Inflammatory macrophage treated with lipopolysaccharide for 1 hour (primary cell): ENCODE data around the gene BIRC6.
A peak's percentile ranks its signal among the peaks of the same experiment; 100 is the strongest.
"Not testable (repeated sequence)": the region's sequence is repeated elsewhere in the genome, so short reads cannot be mapped to it uniquely, and the experiment has no call there.

Source experiments
- DNase-seq, 2 donors: peaks; one replicate each; pipeline ENCODE4 v3.0.0-alpha.2; 2020 to 2022

BIRC6 gene, protein sequence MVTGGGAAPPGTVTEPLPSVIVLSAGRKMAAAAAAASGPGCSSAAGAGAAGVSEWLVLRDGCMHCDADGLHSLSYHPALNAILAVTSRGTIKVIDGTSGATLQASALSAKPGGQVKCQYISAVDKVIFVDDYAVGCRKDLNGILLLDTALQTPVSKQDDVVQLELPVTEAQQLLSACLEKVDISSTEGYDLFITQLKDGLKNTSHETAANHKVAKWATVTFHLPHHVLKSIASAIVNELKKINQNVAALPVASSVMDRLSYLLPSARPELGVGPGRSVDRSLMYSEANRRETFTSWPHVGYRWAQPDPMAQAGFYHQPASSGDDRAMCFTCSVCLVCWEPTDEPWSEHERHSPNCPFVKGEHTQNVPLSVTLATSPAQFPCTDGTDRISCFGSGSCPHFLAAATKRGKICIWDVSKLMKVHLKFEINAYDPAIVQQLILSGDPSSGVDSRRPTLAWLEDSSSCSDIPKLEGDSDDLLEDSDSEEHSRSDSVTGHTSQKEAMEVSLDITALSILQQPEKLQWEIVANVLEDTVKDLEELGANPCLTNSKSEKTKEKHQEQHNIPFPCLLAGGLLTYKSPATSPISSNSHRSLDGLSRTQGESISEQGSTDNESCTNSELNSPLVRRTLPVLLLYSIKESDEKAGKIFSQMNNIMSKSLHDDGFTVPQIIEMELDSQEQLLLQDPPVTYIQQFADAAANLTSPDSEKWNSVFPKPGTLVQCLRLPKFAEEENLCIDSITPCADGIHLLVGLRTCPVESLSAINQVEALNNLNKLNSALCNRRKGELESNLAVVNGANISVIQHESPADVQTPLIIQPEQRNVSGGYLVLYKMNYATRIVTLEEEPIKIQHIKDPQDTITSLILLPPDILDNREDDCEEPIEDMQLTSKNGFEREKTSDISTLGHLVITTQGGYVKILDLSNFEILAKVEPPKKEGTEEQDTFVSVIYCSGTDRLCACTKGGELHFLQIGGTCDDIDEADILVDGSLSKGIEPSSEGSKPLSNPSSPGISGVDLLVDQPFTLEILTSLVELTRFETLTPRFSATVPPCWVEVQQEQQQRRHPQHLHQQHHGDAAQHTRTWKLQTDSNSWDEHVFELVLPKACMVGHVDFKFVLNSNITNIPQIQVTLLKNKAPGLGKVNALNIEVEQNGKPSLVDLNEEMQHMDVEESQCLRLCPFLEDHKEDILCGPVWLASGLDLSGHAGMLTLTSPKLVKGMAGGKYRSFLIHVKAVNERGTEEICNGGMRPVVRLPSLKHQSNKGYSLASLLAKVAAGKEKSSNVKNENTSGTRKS (N-terminal part only)

DNA sequence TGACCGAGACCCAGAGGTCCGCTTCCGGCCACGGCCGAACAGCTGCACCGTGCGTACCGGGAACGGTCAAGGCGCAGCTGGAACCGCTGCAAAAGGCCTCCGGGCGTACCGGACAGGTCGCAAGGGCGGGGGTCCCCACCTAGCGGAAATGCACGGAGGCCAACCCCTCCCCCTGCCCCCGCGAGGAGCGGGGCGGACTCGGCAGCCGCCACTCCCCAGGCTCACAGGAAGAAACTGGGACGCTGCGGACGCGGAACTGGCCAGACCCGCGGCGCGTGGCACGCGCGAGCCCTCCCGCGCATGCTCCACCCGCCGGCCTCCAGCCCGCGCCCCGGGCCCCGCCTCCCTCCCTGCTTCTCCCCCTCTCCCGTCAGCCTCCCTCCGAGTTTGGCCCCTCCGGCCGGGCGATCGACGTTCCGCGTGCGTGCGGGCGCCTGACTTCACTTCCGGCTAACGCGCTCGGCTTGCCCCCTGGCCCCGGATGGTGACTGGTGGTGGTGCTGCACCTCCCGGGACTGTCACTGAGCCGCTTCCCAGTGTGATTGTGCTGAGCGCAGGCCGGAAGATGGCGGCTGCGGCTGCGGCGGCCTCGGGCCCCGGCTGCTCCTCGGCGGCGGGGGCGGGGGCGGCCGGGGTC lies at the start of gene BIRC6:
BIRC6 (plus strand) TSS at position 343 of the 637 bp plus-strand sequence; CDS start at position 482, 139 bp downstream.
- peak; percentile 96 to 97 for DNase-seq

DNA sequence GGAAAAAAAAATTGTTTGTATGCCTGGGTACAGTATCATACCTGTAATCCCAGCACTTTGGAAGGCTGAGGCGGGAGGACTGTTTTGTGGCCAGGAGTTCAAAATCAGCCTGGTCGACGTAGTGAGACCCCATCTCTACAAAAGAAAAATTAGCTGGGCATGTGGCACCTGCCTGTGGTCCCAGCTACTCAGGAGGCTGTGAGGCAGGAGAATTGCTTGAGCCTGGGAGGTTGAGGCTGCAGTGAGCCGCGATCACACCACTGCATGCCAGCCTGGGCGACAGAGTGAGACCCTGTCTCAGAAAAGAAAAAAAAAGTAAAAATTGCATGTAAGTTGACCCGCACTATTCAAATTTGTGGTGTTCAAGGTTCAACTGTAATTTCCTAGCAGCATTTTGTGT lies 46.2 kb upstream of the BIRC6 start:
- DNase-seq, result no peak

DNA sequence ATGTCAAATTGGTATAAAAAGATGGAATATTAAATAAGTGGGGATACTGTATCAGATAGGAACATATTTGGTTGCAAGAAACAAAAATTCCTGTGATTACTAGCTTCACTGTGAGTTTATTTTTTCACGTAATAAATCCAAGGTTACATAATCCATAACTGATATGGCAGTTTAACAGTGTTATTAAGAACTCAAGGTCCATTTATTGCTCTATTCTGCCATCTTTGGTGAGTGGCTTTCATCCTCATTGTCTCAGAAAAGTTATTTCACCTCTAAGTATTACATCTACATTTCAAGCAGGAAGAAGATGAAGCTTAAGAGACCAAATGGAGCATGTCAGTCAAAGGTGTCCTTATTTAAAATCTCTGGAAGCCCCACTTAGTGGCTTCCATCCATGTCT lies 41.9 kb upstream of the BIRC6 start:
- DNase-seq, result no peak

DNA sequence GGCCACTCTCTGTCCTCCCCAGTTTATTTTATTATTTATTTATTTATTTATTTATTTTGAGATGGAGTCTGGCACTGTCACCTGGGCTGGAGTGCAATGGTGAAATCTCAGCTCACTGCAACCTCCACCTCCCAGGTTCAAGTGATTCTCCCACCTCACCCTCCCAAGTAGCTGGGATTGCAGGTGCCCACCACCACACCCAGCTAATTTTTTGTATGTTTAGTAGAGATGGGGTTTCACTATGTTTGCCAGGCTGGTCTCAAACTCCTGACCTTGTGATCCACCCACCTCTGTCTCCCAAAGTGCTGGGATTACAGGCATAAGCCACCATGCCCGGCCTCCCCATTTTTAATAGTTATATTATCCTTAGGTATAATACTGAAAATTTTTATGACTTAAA lies 28.1 kb upstream of the BIRC6 start:
- DNase-seq, result not testable (repeated sequence)

DNA sequence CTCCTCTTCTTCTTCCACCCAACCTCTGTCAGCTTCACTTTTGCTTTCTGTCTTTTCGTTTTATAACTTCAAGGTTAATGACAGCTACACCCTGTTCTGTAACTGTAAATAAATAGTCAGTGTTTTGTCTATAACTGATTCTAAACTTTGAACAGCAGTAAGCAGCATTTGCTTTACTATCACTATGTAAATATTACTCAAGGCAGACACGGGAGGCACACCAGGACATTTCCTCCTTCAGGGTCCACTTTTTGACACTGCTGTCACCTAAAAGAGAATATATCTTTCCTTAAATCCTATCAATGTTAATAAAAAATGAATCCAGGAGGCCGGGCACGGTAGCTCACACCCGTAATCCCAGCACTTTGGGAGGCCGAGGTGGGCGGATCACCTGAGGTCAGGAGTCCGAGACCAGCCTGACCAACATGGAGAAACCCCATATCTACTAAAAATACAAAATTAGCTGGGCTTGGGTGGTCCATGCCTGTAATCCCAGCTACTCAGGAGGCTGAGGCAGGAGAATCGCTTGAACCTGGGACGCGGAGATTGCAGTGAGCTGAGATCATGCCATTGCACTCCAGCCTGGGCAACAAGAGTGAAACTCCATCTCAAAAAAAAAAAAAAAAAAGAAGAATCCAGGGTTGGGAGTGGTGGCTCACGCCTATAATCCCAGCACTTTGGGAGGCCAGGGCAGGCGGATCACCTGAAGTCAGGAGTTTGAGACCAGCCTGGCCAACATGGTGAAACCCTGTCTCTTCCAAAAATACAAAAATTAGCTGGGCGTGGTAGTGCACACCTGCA lies 27.4 kb upstream of the BIRC6 start:
- not testable (repeated sequence) for DNase-seq

DNA sequence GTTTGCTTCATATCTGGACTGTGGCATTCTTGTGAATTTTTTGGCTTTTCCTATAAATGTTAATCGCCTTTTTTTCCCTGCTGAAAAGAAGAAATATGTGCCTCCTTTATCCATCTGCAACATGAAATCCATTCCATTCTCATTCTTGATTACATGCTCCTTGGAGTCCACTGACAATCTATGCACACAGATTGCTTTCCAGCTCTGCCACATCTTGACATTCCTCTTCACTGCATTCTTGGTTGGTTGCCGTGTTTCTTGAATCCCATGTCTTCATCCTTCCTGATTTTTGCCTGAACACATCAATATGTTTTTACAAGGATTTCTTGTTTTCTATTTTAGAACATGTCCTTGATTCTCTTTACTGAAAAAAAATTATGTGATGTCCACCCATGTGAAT lies 26.7 kb upstream of the BIRC6 start:
- no peak for DNase-seq

DNA sequence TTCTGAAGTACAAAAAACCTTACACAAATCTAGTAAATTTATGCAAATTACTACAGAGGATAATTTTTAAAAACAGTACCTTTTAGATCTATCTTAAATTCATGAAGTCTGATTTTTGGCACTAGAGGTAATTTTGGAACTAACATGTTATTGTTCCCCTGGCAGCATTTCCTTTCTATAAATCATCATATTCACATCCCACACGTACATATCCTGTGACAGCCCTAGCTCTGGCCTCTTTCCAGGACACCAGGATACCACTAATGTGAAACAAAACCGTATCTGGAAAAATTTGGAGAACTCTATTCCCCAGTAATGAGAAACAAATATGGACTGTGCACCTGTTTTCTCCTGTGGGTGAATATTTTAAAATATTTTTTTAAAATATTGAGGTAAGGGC lies 14.0 kb upstream of the BIRC6 start:
- DNase-seq, result no peak

DNA sequence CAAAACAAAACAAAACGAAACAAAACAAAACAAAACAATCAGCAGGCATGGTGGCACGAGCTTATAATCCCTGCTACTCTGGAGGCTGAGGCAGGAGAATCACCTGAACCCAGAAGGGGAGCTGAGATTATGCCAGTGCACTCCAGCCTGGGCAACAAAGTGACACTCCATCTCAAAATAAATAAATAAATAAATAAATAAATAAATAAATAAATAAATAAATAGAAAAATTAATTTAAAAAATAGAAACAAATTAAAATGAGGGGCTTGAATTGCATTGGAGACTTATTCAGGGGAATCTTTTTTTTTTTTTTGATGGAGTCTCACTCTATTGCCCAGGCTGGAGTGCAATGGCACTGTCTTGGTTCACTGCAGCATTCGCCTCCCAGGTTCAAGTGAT lies 6.0 kb upstream of the BIRC6 start:
- DNase-seq, result not testable (repeated sequence)

DNA sequence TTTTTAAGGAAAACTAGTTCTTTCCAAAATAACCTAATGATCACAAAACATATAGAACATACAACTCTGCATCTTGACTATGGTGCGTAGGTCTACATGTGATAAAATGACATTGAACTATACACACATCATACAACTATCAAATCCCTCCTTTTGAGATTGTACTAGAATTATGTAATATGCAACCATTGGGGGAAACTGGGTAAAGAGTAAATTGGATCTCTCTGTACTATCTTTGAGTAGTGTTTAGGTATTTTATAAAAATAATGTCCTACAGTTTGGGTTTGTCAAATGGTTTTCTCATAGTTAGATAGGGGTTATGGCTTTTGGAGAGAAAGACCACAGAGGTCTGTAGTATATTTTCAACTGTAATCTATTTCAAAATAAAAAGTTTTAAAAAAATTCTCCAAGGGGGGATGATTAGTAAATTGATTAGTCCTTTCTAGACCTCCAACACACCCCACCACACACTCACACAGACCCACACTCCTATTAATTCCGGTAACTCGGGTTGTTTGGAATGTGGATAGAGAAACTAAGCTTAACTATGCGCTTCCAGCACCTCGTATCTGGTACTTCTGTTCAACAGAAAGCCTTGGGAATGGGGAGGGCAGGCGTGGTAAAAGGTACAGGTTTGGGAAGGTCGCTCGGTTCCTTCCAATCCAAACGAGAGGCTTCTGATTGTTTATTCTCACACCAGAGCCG lies 695 bp upstream of the BIRC6 start:
- DNase-seq, result no peak

DNA sequence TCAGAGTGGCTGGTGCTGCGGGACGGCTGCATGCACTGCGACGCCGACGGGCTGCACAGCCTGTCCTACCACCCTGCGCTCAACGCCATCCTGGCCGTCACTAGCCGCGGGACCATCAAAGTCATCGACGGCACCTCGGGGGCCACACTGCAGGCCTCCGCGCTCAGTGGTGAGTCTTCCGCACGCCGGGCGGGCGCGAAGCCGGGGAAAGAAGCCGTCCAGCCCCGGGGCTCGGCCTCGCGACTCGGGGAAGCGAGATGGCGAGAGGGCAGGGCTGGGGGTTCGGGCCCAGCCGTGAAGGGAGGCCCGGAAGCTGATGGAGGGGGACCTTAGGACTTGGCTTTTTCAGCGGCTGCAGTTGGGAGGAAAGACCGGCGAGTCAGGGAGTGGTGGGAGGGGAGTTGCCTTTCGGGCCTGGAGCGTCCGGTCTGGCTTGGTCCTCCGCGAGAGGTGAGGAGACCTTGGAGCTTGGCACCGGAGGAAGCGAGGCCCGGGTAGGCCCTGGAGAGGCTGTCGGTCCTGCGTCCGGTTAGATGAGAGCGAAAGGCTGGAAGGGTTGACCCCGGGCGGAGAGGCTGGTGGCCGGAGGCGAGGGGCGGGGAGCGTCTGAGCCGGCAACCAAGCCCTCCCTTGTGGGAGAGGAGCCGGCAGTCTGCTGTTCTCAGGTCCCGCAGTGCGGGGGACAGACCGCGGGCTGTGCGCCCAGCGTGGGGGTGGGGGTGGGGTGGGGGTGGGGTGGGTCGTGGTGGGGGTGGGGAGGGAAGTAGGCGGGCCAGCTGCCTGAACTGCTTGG lies 691 bp downstream of the BIRC6 start:
- DNase-seq, result peak; percentile 21 to 25

DNA sequence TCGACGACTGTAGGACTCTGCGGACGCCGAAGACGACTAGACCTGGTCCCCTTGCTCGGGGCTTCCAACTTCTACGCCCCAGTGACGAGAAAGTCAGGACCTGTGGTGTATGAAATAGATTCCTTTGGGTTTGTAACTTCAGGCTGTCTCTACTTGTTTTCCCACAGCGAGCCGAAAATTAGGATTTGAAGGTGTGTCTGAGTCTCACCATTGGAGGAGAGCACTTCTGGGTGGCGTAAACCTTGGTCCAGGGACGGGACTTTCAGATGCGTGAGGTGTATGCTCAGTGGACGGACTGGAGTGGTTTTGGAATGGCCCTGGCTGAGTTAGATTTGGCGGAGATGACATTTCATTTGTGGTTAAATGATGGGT lies 1.3 kb downstream of the BIRC6 start:
- no peak for DNase-seq

DNA sequence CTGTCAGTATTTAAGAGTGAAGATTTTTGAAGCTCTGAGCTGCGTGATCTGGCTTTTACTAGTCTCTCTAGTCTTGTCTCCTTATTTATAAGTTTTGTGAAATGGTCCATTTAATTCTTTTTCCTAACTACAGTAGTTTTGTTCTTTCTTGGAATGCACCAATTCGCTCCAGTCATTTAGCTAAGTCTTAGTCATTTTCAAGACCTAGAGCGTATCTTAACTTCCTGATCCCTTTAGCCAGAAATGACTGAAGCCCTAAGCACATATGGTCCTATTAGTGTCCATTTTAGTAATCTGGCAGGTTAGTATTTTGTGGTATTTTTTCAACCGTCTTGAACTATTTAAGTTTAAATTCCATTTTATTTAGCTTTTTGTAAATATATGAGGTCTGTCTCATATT lies 3.6 kb downstream of the BIRC6 start:
- no peak for DNase-seq

DNA sequence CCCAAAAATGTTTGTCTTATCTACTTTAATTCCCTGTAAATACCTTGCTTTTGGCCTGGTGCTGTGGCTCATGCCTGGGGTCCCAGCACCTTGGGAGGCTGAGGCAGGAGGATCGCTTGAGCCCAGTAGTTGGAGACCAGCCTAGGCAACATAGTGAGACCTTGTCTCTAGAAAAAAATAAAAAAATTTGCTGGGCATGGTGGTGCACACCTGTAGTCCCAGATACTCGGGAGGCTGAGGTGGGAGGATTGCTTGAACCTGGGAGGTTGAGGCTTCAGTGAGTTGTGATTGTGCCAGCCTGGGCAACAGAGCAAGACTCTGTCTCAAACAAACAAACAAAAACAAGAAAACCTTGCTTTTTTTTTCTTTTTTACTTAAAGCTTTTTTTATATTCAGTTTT lies 6.2 kb downstream of the BIRC6 start:
- DNase-seq, result not testable (repeated sequence)

DNA sequence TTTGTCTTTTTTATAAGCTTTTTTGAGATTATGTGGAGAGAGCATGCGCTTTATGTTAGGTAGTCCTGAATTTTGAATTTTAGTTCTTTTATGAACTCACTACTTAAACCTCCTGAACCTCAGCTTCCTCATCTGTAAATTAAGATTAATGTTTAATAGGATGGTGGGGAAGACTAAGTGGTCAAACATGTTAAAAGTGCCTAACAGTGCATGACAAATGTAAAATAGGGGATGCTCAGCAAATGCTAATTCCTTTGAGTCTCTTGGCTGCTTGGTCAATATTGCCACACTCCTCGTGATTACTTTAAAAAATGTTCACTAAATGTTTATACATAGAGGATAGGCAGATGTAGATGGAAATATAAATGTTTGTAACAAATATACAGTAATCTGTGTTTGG lies 6.8 kb downstream of the BIRC6 start:
- no peak for DNase-seq

DNA sequence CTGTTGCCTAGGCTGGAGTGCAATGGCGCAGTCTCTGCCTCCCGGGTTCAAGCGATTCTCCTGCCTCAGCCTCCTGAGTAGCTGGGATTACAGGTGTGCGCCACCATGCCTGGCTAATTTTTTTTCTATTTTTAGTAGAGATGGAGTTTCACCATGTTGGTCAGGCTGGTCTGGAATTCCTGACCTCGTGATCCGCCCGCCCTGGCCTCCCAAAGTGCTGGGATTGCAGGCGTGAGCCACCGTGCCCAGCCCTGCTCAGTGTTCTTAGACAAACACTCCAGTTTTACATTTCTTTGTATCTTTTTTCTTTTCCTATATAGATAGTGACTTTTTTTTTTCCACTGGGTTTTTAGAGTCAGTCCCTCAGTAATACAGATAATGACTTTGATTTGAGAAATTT lies 7.5 kb downstream of the BIRC6 start:
- not testable (repeated sequence) for DNase-seq

DNA sequence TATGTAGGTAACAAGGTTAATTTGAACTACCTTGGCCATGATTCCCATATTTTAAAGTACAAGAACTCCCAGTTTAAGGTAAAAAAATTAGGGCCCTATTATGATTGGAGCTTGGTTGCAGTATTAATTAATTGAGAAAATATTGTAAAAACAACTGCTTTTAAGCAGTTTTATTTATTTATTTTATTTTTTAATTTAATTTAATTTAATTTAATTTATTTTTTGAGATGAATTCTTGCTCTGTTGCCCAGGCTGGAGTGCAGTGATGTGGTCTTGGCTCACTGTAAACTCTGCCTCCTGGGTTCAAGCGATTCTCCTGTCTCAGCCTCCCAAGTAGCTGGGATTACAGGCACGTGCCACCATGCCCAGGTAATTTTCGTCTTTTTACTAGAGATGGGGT lies 8.9 kb downstream of the BIRC6 start:
- not testable (repeated sequence) for DNase-seq

DNA sequence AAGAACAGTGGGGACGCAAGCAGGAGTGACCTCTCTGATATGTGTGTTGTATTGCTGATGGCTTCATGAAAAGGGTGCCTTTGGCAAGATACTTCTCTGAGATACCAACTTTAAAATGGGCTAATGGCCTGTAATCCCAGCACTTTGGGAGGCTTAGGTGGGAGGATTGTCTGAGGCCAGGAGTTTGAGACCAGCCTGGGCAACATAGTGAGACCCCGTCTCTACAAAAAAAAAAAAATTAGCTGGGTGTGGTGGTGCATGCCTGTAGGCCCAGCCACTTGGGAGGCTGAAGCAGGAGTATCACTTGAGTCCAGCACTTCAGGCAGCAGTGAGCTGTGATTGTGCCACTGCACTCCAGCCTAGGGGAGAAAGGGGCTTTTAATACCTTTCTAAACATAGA lies 9.8 kb downstream of the BIRC6 start:
- DNase-seq, result no peak

DNA sequence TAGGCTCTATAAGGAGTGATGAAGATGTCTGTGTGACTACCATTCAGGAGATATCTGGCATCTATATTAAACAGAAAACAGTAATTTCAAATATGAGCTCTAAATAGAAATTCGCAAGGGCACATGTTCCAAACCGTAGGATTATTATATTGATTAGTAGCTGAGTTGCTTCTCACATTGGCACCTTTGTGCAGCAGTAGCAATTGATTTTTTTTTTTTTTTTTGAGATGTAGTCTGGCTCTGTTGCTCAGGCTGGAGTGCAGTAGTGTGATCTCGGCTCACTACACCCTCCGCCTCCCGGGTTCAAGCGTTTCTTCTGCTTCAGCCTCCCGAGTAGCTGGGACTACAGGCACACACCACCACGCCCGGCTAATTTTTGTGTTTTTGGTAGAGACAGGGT lies 12.4 kb downstream of the BIRC6 start:
- no peak for DNase-seq

DNA sequence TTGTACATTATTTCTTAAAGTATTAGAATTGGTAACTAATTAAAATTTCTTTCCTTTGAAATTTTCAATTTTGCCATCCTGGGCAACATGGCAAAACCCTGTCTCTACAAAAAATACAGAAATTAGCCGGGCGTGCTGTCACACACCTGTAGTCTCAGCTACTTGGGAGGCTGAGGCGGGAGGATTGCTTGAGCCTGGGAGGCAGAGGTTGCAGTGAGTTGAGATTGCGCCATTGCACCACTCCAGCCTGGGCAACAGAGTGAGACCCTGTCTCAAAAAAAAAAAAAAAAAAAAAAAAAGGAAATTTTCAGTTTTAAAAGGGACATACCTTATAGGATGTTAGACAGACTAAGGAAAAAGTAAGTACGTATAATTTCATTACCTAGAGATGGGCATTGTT lies 14.1 kb downstream of the BIRC6 start:
- DNase-seq, result not testable (repeated sequence)

DNA sequence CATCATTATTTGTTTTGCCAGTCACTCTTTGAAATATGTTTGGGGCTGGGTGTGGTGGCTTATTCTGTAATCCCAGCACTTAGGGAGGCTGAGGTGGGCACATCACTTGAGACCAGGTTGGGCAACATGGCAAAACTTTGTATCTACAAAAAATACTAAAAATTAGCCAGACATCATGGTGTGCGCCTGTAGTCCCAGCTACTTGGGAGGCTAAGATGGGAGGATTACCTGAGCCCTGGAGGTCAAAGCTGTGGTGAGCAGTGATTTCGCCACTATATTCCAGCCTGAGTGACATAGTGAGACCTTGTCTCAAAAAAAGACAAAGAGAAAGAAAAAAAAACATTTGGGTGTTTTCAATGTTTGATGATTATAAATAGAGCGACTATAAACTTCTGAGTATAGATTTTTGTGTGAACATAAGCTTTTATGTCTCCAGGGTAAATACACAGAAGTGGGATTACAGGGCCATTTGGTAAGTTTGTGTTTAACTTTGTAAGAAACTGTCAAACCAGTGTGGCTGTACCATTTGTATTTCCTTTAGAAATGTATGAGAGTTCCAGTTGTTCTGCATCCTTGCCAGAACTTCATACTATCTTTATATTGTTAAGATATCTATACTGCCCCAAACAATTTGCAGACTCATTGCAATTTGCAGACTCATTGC lies 15.8 kb downstream of the BIRC6 start:
- no peak for DNase-seq
